Mesodermal cell (in vitro differentiated cells): Measurements from ENCODE around the gene ATP11C.

Experiments
- H3K27ac ChIP-seq: 2 replicates; pipeline ENCODE4 v1.7.0; 2013; ENCODE audit warnings: mild to moderate bottlenecking, low read depth, low read length, moderate library complexity; ENCODE audit not compliant: severe bottlenecking
- H3K36me3 ChIP-seq: 2 replicates; pipeline ENCODE4 v1.7.1; 2013; ENCODE audit warnings: mild to moderate bottlenecking, low read length, moderate library complexity; ENCODE audit not compliant: control insufficient read depth, insufficient read depth
- H3K4me1 ChIP-seq: one replicate; pipeline ENCODE4 v1.7.1; 2013; ENCODE audit warnings: mild to moderate bottlenecking, low read length; ENCODE audit not compliant: insufficient read depth, control insufficient read depth, poor library complexity, severe bottlenecking
- H3K4me3 ChIP-seq: 2 replicates; pipeline ENCODE4 v1.7.0; 2013; ENCODE audit warnings: low read length, control low read depth, mild to moderate bottlenecking; ENCODE audit not compliant: insufficient read depth, poor library complexity, severe bottlenecking; ENCODE audit errors: extremely low read depth
- H3K9me3 ChIP-seq: 2 replicates; pipeline ENCODE4 v1.7.1; 2013; ENCODE audit warnings: mild to moderate bottlenecking, low read length, moderate library complexity; ENCODE audit not compliant: control insufficient read depth
- whole genome bisulfite sequencing, 2 experiments: methylation state at CpG; one replicate each; pipeline ENCODE4 v1.1.5; 2013; ENCODE audit warnings: missing lambda C conversion rate in 2 of 2; ENCODE audit not compliant: insufficient coverage in 2 of 2; 5-methylcytosine and 5-hydroxymethylcytosine counted together

ATP11C gene

DNA sequence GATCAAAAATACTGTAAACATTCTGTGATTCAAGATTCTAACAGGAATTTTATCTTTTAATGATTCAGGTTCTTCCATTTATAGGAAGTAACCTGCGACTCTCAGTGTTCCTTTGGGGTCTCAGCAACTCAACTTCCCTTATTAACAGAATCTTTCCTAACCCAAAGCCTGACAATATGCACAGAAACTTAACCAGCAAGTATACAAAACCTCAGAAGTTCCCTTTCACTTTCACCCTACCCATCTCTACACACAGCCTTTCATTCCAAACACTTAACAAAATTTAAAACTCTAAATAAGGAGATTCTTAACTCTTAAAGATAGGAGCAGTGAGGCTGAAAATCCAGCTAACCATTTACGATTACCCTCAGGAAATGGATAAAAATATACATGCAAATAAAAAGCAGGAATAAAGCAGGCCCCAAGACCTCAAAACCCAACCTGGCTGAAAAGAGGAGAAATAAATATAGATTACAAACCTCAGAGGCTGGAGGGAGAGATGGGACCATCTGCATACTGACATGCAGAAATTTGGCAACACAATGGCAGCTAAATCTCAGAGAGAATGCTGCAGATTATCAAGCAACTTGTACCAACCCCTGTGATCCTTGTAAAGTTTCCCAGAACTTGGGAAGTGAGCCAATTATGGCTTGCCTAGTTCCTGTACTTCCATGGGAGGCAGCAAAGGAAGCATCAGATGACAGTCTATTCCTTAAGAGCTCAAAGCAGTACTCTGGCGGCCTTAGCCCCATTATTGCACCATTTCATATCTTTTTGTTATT is 101.0 kb downstream of the ATP11C start:
- H3K27ac ChIP-seq: no peak overlapping the region
- H3K4me3 ChIP-seq: no peak overlapping the region
- H3K9me3 ChIP-seq: no peaks in the 10 kb centered on the region
- no CpG with 5 or more reads among the region's 3 CpGs for WGBS, 2 experiments
- H3K4me1 ChIP-seq: peaks cover 15% of the 10 kb centered on the region
- no peaks in the 10 kb centered on the region for H3K36me3 ChIP-seq

DNA sequence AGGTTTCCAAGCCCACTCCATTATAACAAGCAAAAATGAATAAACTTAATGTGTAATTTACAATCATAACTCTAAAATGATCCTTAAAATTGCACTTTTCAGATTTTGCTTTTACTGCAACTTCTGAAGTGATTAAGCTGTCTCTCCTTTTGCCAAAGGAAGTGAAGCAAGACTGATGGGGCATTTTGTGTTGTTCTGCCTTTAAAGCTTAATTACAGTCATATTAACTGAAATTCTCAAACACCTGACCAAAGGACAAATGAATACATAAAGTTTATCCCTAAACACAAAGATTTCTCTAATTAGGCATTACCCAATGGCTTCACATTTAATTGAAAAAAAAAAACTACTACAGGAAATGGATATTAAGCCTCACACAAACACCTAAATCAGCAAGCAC is 101.8 kb downstream of the ATP11C start:
- Histone ChIP-seq H3K4me3 (no peak overlapping the region), H3K36me3 (no peaks in the 10 kb centered on the region), H3K27ac (no peak overlapping the region), H3K4me1 (peaks cover 15% of the 10 kb centered on the region), H3K9me3 (no peaks in the 10 kb centered on the region)

DNA sequence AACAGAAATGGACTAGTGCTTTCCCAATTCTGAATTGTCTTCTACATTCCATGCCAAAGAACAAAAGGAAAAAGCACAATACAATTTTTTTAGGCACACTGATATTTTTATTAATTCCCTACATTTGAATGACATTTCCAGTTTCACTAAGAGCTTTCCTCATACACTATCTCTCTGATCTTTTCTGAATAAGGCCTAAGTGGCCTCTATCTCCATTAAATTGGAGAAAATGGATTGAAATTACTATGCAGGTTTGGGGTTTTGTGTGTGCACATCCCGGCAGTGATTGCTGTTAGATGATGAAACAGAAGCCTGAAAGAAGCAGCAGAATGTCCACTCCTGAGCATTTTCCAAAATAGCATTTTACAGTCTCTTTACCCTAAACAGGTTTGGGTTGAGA is 104.0 kb downstream of the ATP11C start:
- Histone ChIP-seq H3K4me1 (peaks cover 15% of the 10 kb centered on the region), H3K27ac (no peak overlapping the region), H3K36me3 (no peaks in the 10 kb centered on the region), H3K9me3 (no peaks in the 10 kb centered on the region), H3K4me3 (no peak overlapping the region)
- no CpG with 5 or more reads among the region's 1 CpG for WGBS, 2 experiments

DNA sequence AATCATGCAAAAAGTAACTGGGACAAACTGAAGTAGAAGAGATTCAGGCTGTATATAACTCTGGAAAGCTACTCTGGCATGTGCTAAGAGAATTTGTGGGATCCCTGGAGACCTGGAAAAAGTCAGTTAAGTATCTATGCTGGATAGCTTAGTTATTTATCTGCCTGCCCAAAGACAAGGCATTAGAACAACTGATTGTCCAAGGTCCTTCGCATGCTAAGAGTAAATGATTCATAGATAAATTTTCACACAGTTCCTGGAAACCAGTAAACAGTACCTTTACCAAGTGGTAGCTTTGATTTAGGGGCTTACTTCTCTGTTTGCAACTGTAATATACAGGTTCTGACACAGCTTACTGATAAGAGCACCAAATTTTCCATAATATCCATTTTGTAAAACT is 104.8 kb downstream of the ATP11C start:
- Histone ChIP-seq H3K9me3 (no peaks in the 10 kb centered on the region), H3K36me3 (no peaks in the 10 kb centered on the region), H3K27ac (no peak overlapping the region), H3K4me1 (peaks cover 15% of the 10 kb centered on the region), H3K4me3 (no peak overlapping the region)
- no CpG with 5 or more reads among the region's 1 CpG for WGBS, 2 experiments

DNA sequence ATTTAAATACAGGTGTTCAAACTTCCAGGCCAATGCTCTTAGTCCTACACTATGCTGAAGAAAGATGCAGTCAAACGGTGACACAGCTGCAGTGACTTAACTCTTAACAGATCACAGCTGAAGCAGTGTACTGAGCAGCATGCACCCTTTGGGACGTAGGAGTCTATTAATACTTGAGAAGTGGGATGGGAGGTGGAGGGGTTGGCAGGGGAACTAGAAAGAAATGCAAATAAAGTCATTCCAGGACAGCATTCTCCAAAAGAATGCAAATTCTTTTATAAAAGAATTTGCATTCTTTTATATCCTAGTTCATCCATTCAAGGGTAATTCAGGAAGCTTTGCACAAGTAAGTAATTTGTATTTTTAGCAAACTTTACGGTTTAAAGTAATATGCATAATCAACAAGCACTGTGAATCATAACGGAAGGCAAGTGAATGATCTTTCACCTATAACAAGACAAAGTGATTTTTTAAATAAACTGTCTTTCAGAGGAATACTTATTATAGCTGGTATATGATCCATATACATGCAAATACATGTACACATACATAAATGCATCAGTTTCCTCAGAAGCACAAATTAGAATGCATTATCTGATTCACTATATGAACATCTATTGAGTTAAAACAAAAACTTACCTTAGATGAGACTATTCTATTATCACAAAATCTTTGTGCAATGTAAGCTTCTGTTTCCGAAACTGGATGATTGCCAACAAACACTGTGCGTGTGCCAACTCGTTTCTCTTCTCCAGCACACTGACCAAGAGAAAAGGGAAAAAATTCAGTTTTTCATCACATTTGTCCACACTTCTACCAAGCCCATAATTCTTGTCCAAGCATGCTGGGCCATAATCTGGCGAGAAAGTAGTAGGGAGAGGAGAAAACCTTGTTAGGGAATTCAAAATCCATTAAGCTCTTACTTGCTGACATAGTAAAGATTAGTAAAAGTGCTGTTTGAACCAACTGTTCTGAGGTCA is 106.5 kb downstream of the ATP11C start:
- no peaks in the 10 kb centered on the region for H3K9me3 ChIP-seq
- no peak overlapping the region for H3K4me3 ChIP-seq
- no CpG with 5 or more reads among the region's 8 CpGs for WGBS, 2 experiments
- peaks cover 10% of the 10 kb centered on the region for H3K4me1 ChIP-seq
- H3K27ac ChIP-seq: no peak overlapping the region
- no peaks in the 10 kb centered on the region for H3K36me3 ChIP-seq

DNA sequence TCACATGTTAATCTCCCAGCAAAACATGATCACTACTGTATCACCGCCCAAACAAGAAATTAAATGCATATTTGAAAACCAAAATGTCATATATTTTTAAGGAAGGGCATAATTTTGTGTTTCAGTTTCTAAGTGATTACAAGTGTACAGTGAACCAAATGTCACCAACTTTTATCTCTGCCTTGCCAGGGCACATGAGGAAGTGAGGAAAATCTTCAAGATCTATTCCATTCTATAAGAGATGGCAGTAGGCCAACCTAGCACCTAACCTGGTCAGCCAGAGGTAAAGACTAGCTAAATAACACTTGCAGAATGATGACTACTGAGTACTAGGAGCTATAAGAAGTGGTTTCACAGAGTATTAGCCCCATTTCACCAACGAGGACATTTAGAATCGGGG is 107.2 kb downstream of the ATP11C start:
- H3K36me3 ChIP-seq: no peaks in the 10 kb centered on the region
- no peaks in the 10 kb centered on the region for H3K9me3 ChIP-seq
- 67% methylated on average over 1 of the region's 3 CpGs; no CpG with 5 or more reads in 1 of the 2 experiments for WGBS, 2 experiments
- H3K4me1 ChIP-seq: peaks cover 4% of the 10 kb centered on the region
- H3K4me3 ChIP-seq: no peak overlapping the region
- H3K27ac ChIP-seq: no peak overlapping the region

DNA sequence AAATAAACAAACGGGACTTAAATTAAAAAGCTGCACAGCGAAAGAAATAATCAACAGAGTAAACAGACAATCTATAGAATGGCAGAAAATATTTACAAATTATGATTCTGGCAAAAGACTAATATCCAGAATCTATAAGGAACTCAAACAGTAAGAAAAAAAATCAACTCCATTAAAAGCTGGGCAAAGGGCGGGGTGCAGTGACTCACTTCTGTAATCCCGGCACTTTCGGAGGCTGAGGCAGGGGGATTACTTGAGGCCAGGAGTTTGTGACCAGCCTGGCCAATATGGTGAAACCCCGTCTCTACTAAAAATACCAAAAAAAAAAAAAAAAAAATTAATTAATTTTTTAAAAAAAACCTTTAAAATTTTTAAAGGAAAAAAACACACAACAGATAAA is 109.0 kb downstream of the ATP11C start:
- peaks cover under 1% of the 10 kb centered on the region for H3K4me1 ChIP-seq
- no peaks in the 10 kb centered on the region for H3K36me3 ChIP-seq
- no peak overlapping the region for H3K27ac ChIP-seq
- WGBS, 2 experiments: no CpG with 5 or more reads among the region's 6 CpGs
- H3K9me3 ChIP-seq: no peaks in the 10 kb centered on the region
- no peak overlapping the region for H3K4me3 ChIP-seq

DNA sequence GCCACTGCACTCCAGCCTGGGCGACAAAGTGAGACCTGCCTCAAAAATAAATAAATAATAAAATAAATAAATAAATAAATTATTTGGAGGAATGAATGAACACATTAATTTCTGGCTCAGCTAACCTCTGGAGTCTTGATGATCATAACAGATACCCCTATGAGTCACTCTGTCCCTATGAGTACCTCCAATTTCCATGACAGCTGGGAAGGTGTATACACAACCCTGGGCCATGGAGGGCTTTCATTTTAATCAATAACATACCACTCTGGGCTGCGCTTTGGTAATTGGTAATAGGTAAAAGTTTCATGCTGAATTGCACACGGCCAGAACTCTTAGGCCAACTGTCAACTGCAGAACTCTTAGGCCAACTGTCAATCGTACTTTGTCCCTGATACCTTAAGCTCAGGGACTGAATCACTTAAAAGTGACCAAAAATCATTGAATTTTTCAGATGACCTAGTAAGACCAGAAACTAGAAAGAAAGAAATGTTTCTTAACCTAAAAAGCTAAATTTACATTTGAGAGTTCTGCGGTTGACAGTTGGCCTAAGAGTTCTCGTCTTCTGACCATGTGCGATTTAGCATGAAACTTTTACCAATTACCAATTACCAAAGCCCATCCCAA is 112.4 kb downstream of the ATP11C start:
- Histone ChIP-seq H3K27ac (no peak overlapping the region), H3K9me3 (no peaks in the 10 kb centered on the region), H3K4me3 (no peak overlapping the region), H3K36me3 (no peaks in the 10 kb centered on the region), H3K4me1 (no peaks in the 10 kb centered on the region)
- WGBS, 2 experiments: no CpG with 5 or more reads among the region's 7 CpGs

DNA sequence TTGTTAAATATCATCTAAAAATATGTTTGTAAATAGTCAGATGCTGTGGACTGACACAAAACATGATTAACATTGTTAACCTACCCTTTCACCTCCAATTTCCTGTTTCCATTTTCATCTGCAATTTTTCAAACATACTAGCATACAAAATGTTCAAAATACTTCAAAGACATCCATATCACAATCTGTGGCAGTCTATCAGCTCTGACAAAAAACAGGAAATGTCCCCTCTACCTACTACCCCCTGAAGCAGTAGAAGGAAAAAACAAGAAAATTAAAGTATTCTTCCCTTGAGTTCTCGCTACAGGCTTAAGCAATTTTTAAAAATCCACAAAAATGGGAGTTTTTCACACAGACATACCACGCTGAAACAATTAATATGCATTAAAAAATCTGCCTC is 116.6 kb downstream of the ATP11C start:
- no CpG with 5 or more reads among the region's 2 CpGs for WGBS, 2 experiments
- Histone ChIP-seq H3K4me3 (no peak overlapping the region), H3K27ac (no peak overlapping the region), H3K4me1 (no peaks in the 10 kb centered on the region), H3K9me3 (no peaks in the 10 kb centered on the region), H3K36me3 (peaks cover 3% of the 10 kb centered on the region)

DNA sequence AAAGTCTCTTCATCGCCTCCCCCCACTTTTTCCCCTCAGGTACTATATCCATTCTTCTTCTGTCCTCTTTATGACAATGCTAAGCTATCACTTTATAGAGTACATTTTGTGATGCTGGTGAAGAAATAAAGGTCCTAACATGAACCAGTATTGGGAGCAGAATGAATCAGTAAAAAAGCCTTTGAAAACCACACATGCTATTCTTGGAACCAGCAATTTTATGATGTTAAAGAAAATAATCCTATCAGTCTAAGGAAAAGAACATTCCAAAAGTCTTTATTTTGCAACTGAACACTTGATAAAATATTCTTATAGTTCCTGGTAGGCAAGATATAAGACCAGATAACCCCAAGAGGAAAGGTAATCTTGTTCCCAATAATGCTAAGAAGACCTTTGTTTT is 117.1 kb downstream of the ATP11C start:
- WGBS, 2 experiments: no CpG with 5 or more reads among the region's 1 CpG
- Histone ChIP-seq H3K27ac (no peak overlapping the region), H3K4me1 (no peaks in the 10 kb centered on the region), H3K36me3 (peaks cover 3% of the 10 kb centered on the region), H3K9me3 (no peaks in the 10 kb centered on the region), H3K4me3 (no peak overlapping the region)
